ENCODE results near the gene PSPC1.

The PSPC1 gene

GRCh38 chr13:19658831-19659230 lies 123.9 kb downstream of the PSPC1 start:
- no peaks in the 10 kb centered on the region for H3F3A ChIP-seq (ENCODE audit: insufficient read depth)
- H3K9ac ChIP-seq (ENCODE audit: low read length), result no peak overlapping the region
- no peak overlapping the region for H2AFZ ChIP-seq (ENCODE audit: low read depth, low read length, severe bottlenecking)
- peaks cover 9% of the 10 kb centered on the region; the same call in 1 of the 2 replicates for H3K36me3 ChIP-seq (ENCODE audit: low read length)
- no peaks in the 10 kb centered on the region for H3K79me2 ChIP-seq (ENCODE audit: insufficient read depth, low read length)
- no peak for TF ChIP-seq EZH2phosphoT487 (conservative IDR thresholded peaks at IDR 0.05; ENCODE audit: low read length)
- no peak for TF ChIP-seq CTCF (IDR thresholded peaks at IDR 0.05; ENCODE audit: insufficient read depth, low read length, poor library complexity, severe bottlenecking)
- no peak overlapping the region for H3K27ac ChIP-seq (ENCODE audit: low read depth, low read length)
- H4K20me1 ChIP-seq (ENCODE audit: low read depth, low read length), result no peaks in the 10 kb centered on the region
- no peak overlapping the region for H3K4me3 ChIP-seq (ENCODE audit: insufficient read depth, low read length, poor library complexity, severe bottlenecking)
- no peak overlapping the region for H3K4me2 ChIP-seq (ENCODE audit: low read depth, low read length, poor library complexity, severe bottlenecking)
- no peaks in the 10 kb centered on the region for H3K9me3 ChIP-seq (ENCODE audit: insufficient read depth, low read length)
- no peaks in the 10 kb centered on the region for H3K9me2 ChIP-seq (replicated peaks; ENCODE audit: insufficient read depth, low read length)
- H3K27me3 ChIP-seq (ENCODE audit: low read length), result no peaks in the 10 kb centered on the region

- Histone ChIP-seq H4K20me1 (ENCODE audit: low read depth, low read length) (no peaks in the 10 kb centered on the region), H3K36me3 (ENCODE audit: low read length) (peaks cover 9% of the 10 kb centered on the region; the same call in 1 of the 2 replicates), H3K4me3 (ENCODE audit: insufficient read depth, low read length, poor library complexity, severe bottlenecking) (no peak overlapping the region), H3K79me2 (ENCODE audit: insufficient read depth, low read length) (no peaks in the 10 kb centered on the region), H2AFZ (ENCODE audit: low read depth, low read length, severe bottlenecking) (no peak overlapping the region), H3F3A (ENCODE audit: insufficient read depth) (no peaks in the 10 kb centered on the region), H3K9me2 (replicated peaks; ENCODE audit: insufficient read depth, low read length) (no peaks in the 10 kb centered on the region), H3K27ac (ENCODE audit: low read depth, low read length) (no peak overlapping the region), H3K9ac (ENCODE audit: low read length) (no peak overlapping the region), H3K4me2 (ENCODE audit: low read depth, low read length, poor library complexity, severe bottlenecking) (no peak overlapping the region), H3K9me3 (ENCODE audit: insufficient read depth, low read length) (no peaks in the 10 kb centered on the region), H3K27me3 (ENCODE audit: low read length) (no peaks in the 10 kb centered on the region)
- TF ChIP-seq CTCF (IDR thresholded peaks at IDR 0.05; ENCODE audit: insufficient read depth, low read length, poor library complexity, severe bottlenecking), result no peak
- no peak for TF ChIP-seq EZH2phosphoT487 (conservative IDR thresholded peaks at IDR 0.05; ENCODE audit: low read length)
Measured at GRCh38 chr13:19657872-19658591, 124.7 kb downstream of the PSPC1 start.
